Tibial nerve (tissue), 4 donors: Measurements from ENCODE around the gene CAVIN1. TPM values are rescaled to one million over a fixed set of nuclear protein-coding genes. Genes with fewer than 3 reads are reported as not detected.
A peak's percentile ranks its signal among the peaks of the same experiment; 100 is the strongest.

Source experiments
- DNase-seq, 2 donors: peaks; one replicate each; pipeline ENCODE4 v3.0.0-alpha.2; 2019; ENCODE audit warnings: low spot score in 2 of 2
- H3K27ac ChIP-seq, 4 donors: fragments of 200-600 bp; sonication (generic) in 3 of 4; one replicate each; pipeline ENCODE4 v1.5.1; 2017 to 2019; ENCODE audit warnings: mild to moderate bottlenecking in 1 of 4
- H3K27me3 ChIP-seq, 2 donors: fragments of 200-600 bp; sonication (generic) in 1 of 2; one replicate each; pipeline versions ENCODE4 v1.5.1 to v1.6.0; 2017 to 2019
- H3K36me3 ChIP-seq, 3 donors: fragments of 200-600 bp; sonication (generic); one replicate each; pipeline ENCODE4 v1.5.1; 2018 to 2019
- H3K4me1 ChIP-seq, 4 donors: fragments of 200-600 bp; sonication (generic) in 3 of 4; one replicate each; pipeline ENCODE4 v1.5.1; 2017 to 2019
- H3K4me3 ChIP-seq, 4 donors: fragments of 200-600 bp; sonication (generic) in 3 of 4; one replicate each; pipeline ENCODE4 v1.5.1; 2017 to 2019; ENCODE audit warnings: mild to moderate bottlenecking in 1 of 4, moderate library complexity in 1 of 4
- H3K9me3 ChIP-seq, 4 donors: fragments of 200-600 bp; sonication (generic) in 3 of 4; one replicate each; pipeline ENCODE4 v1.5.1; 2017 to 2019
- CTCF ChIP-seq, 5 experiments: fragments of 200-600 bp in 3 of 5; fragments of 450-650 bp in 2 of 5; sonication (generic) in 3 of 5; IDR thresholded peaks; one replicate each; pipeline ENCODE4 v1.5.1; 2016 to 2019; ENCODE audit warnings: antibody characterized with exemption in 5 of 5, mild to moderate bottlenecking in 3 of 5, moderate library complexity in 2 of 5
- EP300 ChIP-seq, 2 donors: sonication (generic); formaldehyde crosslinking; IDR thresholded peaks; one replicate each; pipeline ENCODE4 v1.6.1; 2017; ENCODE audit warnings: antibody characterized with exemption in 2 of 2, mild to moderate bottlenecking in 1 of 2
- POLR2A ChIP-seq, 2 donors: fragments of 450-650 bp; IDR thresholded peaks; one replicate each; pipeline ENCODE4 v1.6.1; 2017; ENCODE audit warnings: antibody characterized with exemption in 2 of 2, mild to moderate bottlenecking in 2 of 2, moderate library complexity in 2 of 2
- WGBS, 2 donors: methylation state at CpG; one replicate each; pipeline ENCODE4 v1.1.5; 2018; 5-methylcytosine and 5-hydroxymethylcytosine counted together
- total RNA-seq, 4 donors: library from RNA; depleted of rRNA; stranded (reverse); fragments of >200 nt; gene quantifications; one replicate each; pipeline ENCODE4 v1.1.0, GENCODE V29; 2016

The CAVIN1 gene
- total RNA-seq, 4 donors from 2014 or later = 441 to 784 (median 706) TPM

GRCh38 chr17:42411361-42411760, 11.7 kb downstream of the CAVIN1 start:
- peak overlapping the region in 2 of 4 donors; percentile 3 to 24 for H3K4me3 ChIP-seq
- H3K27me3 ChIP-seq = no peaks in the 10 kb centered on the region
- H3K9me3 ChIP-seq = no peaks in the 10 kb centered on the region
- WGBS, 2 donors = 15 to 26% methylated on average over 4 of the region's 4 CpGs
- H3K27ac ChIP-seq = peak overlapping the region; percentile 74 to 98 (median 88)
- no peaks in the 10 kb centered on the region for H3K36me3 ChIP-seq
- TF ChIP-seq POLR2A (IDR thresholded peaks at IDR 0.05) (no peak), EP300 (IDR thresholded peaks at IDR 0.05) (peak in 1 of 2 donors; percentile 73)
- no peak for DNase-seq
- H3K4me1 ChIP-seq = peaks cover 0 to 100% (median 75%) of the 10 kb centered on the region in 4 donors

GRCh38 chr17:42410319-42410685, 12.8 kb downstream of the CAVIN1 start:
- Histone ChIP-seq H3K9me3 (no peaks in the 10 kb centered on the region), H3K36me3 (peaks cover 0 to 1% (median 0%) of the 10 kb centered on the region in 3 donors), H3K4me1 (peaks cover 0 to 100% (median 77%) of the 10 kb centered on the region in 4 donors), H3K27ac (peak overlapping the region; percentile 74 to 98 (median 88)), H3K27me3 (no peaks in the 10 kb centered on the region), H3K4me3 (no peak overlapping the region)
- DNase-seq = no peak
- TF ChIP-seq EP300 (IDR thresholded peaks at IDR 0.05) (no peak), CTCF (IDR thresholded peaks at IDR 0.05) (no peak), POLR2A (IDR thresholded peaks at IDR 0.05) (no peak)
- whole genome bisulfite sequencing, 2 donors = 28 to 33% methylated on average over 5 of the region's 5 CpGs

- peak; percentile 76 to 85 for DNase-seq
- peaks cover 0 to 7% (median 0%) of the 10 kb centered on the region in 3 donors for H3K36me3 ChIP-seq
- TF ChIP-seq POLR2A (IDR thresholded peaks at IDR 0.05) (no peak), EP300 (IDR thresholded peaks at IDR 0.05) (peak in 1 of 2 donors; percentile 86)
- peaks cover 0 to 100% (median 74%) of the 10 kb centered on the region in 4 donors for H3K4me1 ChIP-seq
- H3K27me3 ChIP-seq = no peaks in the 10 kb centered on the region
- peak overlapping the region in 2 of 4 donors; percentile 12 to 17 for H3K4me3 ChIP-seq
- WGBS, 2 donors = 3 to 9% methylated on average over 5 of the region's 5 CpGs
- no peaks in the 10 kb centered on the region for H3K9me3 ChIP-seq
- peak overlapping the region; percentile 74 to 98 (median 88) for H3K27ac ChIP-seq
Observed at GRCh38 chr17:42409523-42410318, 13.3 kb downstream of the CAVIN1 start.

DNA sequence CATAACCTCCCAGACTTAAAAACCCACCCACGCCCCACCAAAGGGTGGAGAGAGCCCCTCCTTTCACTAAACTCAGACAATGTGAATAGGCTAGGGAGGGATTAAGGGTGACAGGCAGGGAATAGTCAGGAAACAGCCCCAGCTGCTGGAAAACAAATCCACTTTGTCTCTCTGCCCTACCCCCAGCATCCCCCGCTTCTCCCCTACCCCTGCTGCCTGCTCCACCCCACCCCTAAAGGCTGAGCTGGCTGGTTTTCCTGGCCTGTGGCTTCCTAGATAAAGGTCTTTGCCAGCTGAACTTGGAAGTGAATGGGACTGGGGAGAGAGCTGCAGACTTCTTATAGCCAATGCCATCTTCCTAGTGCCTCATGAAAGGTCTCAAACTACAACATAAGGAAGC, 15.0 kb downstream of the CAVIN1 start:
- no peak overlapping the region for H3K4me3 ChIP-seq

DNA sequence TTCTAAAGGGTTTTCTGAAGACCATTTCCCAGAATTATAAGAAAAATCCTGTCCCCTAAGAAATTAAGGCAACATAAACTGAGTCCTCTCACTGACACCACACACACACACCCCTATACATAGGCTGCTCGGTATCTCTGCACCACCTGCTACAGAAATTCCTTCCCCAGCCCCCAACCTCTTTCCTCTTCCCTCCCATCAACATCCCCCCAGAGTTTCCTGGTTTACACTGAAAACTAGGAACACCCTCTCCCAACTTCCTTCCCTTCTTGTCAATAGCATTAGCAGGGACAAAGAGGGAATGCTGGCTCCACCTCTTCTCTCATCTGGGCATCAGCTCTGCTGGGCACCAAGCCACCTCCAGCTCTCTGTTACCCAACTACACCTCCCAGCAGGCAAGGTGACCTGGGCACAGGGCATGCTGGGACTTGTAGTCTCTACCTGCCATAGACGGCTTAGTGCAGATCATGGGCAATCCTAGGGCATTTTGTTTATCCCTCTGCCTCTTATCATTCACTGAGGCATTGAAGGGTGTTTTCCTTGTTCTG, 15.7 kb downstream of the CAVIN1 start:
- Histone ChIP-seq H3K27me3 (no peaks in the 10 kb centered on the region), H3K4me1 (peaks cover 0 to 100% (median 77%) of the 10 kb centered on the region in 4 donors), H3K27ac (peak overlapping the region; percentile 74 to 98 (median 88)), H3K4me3 (no peak overlapping the region), H3K36me3 (peaks cover 0 to 29% (median 0%) of the 10 kb centered on the region in 3 donors), H3K9me3 (no peaks in the 10 kb centered on the region)
- 2 to 6% methylated on average over 2 of the region's 2 CpGs for WGBS, 2 donors
- peak; percentile 71 for DNase-seq
- TF ChIP-seq EP300 (IDR thresholded peaks at IDR 0.05) (peak in 1 of 2 donors; percentile 79), POLR2A (IDR thresholded peaks at IDR 0.05) (no peak)

More for the DNA sequence above, 15.0 kb downstream of the CAVIN1 start:
- H3K27me3 ChIP-seq = no peaks in the 10 kb centered on the region
- peaks cover 0 to 24% (median 0%) of the 10 kb centered on the region in 3 donors for H3K36me3 ChIP-seq
- 5 to 12% methylated on average over 2 of the region's 2 CpGs for whole genome bisulfite sequencing, 2 donors
- no peaks in the 10 kb centered on the region for H3K9me3 ChIP-seq
- TF ChIP-seq EP300 (IDR thresholded peaks at IDR 0.05) (peak in 1 of 2 donors; percentile 59), CTCF (IDR thresholded peaks at IDR 0.05) (no peak), POLR2A (IDR thresholded peaks at IDR 0.05) (no peak)
- no peak for DNase-seq
- peak overlapping the region; percentile 74 to 98 (median 88) for H3K27ac ChIP-seq
- peaks cover 0 to 100% (median 73%) of the 10 kb centered on the region in 4 donors for H3K4me1 ChIP-seq

- TF ChIP-seq EP300 (IDR thresholded peaks at IDR 0.05) = no peak
- TF ChIP-seq CTCF (IDR thresholded peaks at IDR 0.05) = no peak
- no peak for TF ChIP-seq POLR2A (IDR thresholded peaks at IDR 0.05)
- no peak for DNase-seq
- peaks cover 0 to 100% (median 75%) of the 10 kb centered on the region in 4 donors for H3K4me1 ChIP-seq
Observed at GRCh38 chr17:42406615-42407288, 16.3 kb downstream of the CAVIN1 start.

More at GRCh38 chr17:42406615-42407288, 16.3 kb downstream of the CAVIN1 start:
- Histone ChIP-seq H3K9me3 (no peaks in the 10 kb centered on the region), H3K4me3 (no peak overlapping the region), H3K27ac (peak overlapping the region; percentile 74 to 98 (median 88)), H3K27me3 (no peaks in the 10 kb centered on the region), H3K36me3 (peaks cover 0 to 29% (median 0%) of the 10 kb centered on the region in 3 donors)
- 12 to 25% methylated on average over 5 of the region's 5 CpGs for WGBS, 2 donors
